Cardiac fibroblast (primary cell): ENCODE data around the gene CALCOCO1.
A peak's percentile ranks its signal among the peaks of the same experiment; 100 is the strongest.

ENCODE experiments used
- DNase-seq, 2 donors: peaks; one replicate each; pipeline versions ENCODE4 v3.0.0 to v3.0.0-alpha.2; 2010; ENCODE audit warnings: low read depth in 2 of 2
- H3K4me3 ChIP-seq, 2 donors: replicated peaks in 1 of 2; 1 replicate in 1 of 2; 2 replicates in 1 of 2; pipeline ENCODE4 v1.5.1; 2011; ENCODE audit warnings: low read depth in 2 of 2, low read length in 2 of 2, mild to moderate bottlenecking in 2 of 2, moderate library complexity in 1 of 2
- CTCF ChIP-seq: IDR thresholded peaks from one replicate; pipeline ENCODE4 v1.5.1; 2011; ENCODE audit warnings: low read depth, mild to moderate bottlenecking, low read length, inconsistent platforms

CALCOCO1 gene

DNA sequence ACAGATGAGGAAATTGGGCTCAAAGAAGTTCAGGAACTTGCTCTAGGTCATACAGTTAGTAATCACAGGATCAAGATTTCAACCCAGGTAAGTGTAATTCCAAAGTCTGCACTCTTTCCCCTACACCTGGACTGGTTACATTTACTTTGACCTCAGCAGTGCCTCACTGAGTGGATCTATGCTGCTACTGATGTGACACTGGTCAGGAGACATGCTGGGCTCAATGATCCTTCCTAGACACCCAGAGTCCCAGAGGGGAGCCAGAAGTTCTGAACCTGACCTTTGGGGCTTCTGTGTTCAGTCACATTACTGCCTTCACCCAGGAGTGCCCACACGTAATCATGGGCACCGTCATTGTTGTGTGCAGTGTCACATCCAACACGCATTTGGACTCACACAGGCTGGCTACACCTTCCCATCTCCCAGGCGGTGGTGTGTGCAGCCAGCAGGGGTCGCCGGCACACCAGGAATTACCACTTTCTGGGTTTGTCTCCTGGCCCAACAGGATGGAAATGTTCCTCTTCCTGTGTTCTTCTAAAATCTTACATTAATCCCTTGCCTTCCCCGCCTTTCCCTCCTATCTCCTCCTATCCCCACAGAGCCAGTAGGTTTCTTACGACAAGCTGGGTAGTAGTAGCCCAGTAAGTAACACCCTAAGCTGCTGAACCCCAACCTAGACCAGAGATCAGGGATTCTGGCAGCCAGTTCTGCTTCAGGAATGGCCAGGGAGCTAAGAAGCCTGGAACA lies 25.6 kb downstream of the CALCOCO1 start:
- TF ChIP-seq CTCF: peak; percentile 95
- H3K4me3 ChIP-seq: no peak overlapping the region
- DNase-seq: peak; percentile 82 to 83

- TF ChIP-seq CTCF: no peak
- no peak overlapping the region for H3K4me3 ChIP-seq
- DNase-seq: no peak
Measured at GRCh38 chr12:53700567-53700966, 26.7 kb downstream of the CALCOCO1 start.

GRCh38 chr12:53699678-53700025 lies 27.6 kb downstream of the CALCOCO1 start:
- H3K4me3 ChIP-seq: no peak overlapping the region
- DNase-seq: no peak
- TF ChIP-seq CTCF: no peak

GRCh38 chr12:53698948-53699677 lies 28.1 kb downstream of the CALCOCO1 start:
- TF ChIP-seq CTCF: no peak
- DNase-seq: no peak
- H3K4me3 ChIP-seq: no peak overlapping the region

DNA sequence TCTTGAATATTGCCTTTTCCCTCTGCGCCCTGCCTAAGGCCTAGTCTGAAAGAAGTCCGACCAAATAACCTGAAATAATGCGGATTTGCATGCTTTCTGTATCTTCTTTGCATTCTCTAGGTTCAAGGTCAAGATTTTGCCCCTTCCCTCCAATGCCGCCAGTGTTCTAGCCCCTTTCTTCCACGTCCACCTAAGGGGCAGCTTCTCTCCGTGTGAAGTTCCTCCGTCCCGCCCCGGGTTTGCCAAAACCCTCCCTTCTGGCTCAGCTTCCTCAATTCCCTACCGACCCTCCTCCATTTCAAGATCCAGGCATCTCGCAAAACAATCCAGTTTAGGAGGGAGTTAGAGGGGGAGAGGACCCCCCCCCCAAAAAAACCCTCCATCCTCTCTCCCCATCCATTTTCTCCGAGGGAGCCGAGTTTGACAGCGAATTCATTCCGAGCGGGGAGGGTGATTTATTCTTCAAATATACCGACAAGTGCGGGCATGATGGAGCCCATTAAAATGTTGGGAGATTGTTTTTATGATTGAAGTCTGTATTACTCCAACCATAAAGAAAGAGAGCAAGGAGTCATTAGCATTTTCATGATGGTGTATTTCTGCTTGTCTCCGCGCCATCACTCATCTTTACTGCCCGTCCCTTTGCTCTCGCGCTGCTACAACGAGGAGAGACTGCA lies 30.5 kb downstream of the CALCOCO1 start:
- no peak for TF ChIP-seq CTCF
- H3K4me3 ChIP-seq: no peak overlapping the region
- no peak for DNase-seq

- H3K4me3 ChIP-seq: peak overlapping the region in 1 of 2 donors; percentile 24
- peak; percentile 89 to 90 for DNase-seq
- no peak for TF ChIP-seq CTCF
Measured at GRCh38 chr12:53696285-53696654, 31.0 kb downstream of the CALCOCO1 start.
